GM18868 (cell line): ENCODE measurements around the gene TLR6.

Experiments used
- ATAC-seq: cut with Tn5 transposase; IDR thresholded peaks from one replicate; pipeline ENCODE4 v1.9.1; 2021; ENCODE audit warnings: mild to moderate bottlenecking, moderate library complexity; ENCODE audit not compliant: unreplicated experiment

The TLR6 gene

GRCh38 chr4:38869511-38869910 lies 12.9 kb upstream of the TLR6 start:
- no peak for ATAC-seq

- ATAC-seq: no peak
Observed at GRCh38 chr4:38868059-38868960, 11.7 kb upstream of the TLR6 start.

DNA sequence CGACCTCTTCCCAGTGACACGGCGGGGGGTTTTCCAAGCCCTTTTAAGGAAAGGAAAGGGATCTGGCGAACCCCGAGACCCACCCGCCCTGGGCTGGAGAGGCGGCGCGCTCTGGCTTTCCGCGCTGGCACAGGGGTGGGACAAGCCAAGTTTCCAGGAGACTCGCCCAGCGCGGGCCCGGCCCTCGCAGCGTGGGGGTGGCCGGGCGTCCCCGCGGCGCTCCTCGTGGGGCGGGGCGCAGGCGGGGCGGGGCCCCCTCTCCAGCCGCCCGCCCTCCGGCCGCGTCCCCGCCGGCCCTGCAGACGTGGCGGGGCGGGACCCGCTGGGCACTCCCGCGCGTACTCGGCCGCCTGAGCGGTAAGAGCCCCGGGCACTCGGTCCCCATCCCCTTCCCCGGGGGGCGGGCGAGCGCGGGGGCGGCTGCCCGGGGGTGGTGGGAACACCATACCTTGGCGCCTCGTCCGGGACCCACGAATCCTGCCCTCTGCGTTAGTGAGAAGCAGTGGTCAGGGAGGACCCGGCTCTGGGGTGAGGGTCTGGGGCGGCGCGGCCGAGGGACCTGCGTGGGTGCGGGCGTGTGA lies 11.0 kb upstream of the TLR6 start, which contains the start of gene FAM114A1:
TSS of gene FAM114A1 (plus strand) at position 329 of the 581 bp plus-strand sequence. CDS start 10,273 bp downstream, outside the sequence.
- ATAC-seq: peak; percentile 91

- ATAC-seq: peak; percentile 25
Observed at GRCh38 chr4:38866973-38867477, 10.4 kb upstream of the TLR6 start.

DNA sequence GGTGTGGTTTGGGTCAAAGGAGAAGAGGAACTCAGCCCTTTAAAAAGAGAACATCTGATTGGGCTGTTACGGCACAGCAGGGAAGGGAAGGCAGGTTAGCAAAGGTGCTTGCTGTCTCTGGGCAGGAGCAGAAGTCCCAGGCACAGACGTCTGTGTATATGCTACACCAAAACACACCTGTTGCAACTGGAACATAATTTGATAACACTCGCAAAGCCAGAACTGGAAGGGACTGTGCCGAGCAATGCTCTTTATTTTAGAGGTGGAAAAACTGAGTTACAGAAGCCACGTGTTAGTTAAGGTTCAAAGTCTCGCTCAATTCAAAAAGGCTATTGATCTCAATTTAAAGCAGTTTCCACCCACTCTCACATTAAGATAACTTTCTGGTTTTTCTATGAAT lies 8.8 kb upstream of the TLR6 start:
- no peak for ATAC-seq

DNA sequence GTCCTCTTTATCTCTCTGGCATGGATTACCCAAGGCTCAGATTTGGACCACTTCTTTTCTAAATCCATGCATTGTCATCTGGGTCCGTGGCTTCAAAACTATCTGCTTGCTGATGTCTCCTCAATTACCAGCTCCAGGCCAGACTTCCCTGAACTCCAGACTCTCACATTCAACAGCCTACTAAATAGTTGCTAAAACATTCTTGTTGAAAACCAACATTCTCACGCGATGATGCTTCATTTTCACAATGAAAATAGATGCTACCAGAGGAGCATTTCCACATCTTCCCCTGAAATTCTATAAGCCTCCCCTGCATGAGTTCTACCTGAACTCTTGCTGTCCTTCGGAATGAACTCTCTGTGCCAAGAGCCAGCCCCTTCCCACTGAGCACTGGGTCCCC lies 5.2 kb upstream of the TLR6 start:
- no peak for ATAC-seq

- ATAC-seq: peak; percentile 45
Observed at GRCh38 chr4:38860788-38861424, 4.3 kb upstream of the TLR6 start.

- ATAC-seq: no peak
Observed at GRCh38 chr4:38859501-38859900, 2.9 kb upstream of the TLR6 start.

GRCh38 chr4:38858097-38858420 lies 1.4 kb upstream of the TLR6 start:
- no peak for ATAC-seq

DNA sequence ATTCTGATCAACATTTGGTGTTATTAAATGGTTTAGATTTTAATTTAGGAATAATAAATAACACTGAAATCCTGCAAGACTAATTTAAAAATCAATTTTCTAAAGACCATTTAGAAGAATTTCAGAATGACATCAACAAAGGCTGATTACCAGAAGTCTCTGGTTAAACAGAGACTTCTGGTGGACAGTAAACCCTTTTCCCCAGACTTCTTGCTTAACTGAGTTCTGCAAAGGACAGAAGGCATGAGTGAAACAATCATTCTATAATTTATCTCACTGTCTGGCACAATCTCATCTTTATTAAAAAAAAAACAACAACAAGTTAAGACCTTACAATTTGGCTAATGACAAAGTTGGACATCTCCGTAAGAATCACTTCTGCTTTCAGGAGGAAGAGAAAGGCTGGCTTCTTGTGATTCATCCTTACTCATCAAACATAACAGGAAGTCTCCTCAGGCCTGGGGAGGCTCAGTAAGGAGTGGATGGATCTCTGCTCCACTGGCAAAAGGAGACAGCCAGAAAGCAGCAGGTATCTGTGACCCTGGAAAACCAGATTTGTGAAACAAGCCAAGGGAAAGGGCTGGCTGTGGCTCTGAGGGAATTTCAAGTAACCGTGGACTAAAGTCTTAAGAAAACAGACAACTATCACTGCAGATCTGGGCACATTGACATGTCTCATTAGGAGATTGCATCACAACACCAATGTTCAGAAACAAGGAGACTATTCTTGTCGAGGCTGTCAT lies 908 bp upstream of the TLR6 start:
- peak; percentile 75 for ATAC-seq

DNA sequence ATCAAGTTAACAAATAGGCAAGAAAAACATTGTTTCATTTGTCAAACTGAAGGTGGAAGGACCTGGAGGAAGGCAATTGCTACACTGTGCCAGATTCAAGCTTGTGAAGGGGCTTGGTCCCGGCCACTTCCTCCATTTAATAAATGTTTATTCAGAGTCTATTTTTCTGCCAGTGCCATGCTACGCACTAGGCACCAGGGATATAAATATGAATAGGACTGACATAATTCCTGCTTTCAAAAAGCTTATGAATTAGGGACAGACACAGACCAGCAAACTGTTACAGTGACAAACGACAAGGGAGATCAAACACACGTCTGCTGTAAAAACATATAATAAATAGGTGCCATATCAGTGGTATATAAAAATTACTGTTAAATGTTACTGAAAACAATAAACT lies 571 bp downstream of the TLR6 start:
- ATAC-seq: no peak

GRCh38 chr4:38855466-38855865 lies 1.2 kb downstream of the TLR6 start:
- ATAC-seq: no peak

DNA sequence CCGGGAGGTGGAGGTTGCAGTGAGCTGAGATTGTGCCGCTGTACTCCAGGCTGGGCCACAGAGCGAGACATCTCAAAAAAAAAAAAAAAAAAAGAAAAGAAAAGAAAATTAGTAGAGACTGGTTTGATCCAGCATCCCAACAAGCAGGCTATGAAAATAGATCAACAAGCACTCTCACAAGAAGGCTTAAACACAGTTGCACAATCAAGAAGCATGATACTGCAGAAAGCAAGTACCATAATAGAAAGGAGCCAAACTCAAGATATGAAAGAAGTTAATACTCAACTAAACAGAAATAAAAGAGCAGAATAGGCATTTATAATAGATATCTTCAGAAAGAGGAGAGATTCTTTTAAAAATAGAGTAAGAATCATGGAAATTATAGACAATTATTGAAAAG lies 10.6 kb downstream of the TLR6 start:
- ATAC-seq: no peak

DNA sequence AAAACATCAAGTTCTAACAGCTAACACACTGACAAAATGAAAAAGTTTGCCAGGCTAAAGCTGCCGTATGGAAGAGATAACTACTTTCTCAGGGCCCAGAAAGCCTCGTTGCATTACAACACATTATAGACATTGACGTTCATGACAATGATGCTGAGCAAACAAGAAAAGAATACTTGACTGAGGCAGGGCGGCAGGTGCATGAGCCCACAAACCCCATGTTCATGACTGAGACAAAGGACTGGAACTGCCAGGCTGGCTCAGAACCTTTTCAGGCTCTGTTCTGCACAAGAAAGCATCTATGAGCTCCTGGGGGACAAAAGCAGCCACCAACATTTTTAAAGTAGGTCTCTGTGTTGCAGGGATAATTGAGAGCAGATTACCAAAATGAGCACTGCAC lies 13.6 kb downstream of the TLR6 start:
- ATAC-seq: no peak

DNA sequence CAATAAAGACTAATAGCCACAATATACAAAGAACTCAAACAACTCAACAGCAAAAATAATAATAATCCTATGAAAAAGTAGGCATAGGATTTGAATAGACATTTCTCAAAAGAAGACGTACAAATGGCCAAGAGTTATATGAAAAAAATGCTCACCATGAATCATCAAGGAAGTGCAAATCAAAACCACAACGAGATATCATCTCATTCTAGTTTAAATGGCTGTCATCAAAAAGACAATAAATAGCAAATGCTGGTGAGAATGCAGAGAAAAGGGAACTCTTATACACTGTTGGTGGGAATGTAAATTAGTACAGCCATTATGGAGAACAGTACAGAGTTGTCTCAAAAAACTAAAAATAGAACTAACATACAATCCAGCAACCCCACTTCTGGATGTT lies 18.8 kb downstream of the TLR6 start:
- ATAC-seq: no peak

- no peak for ATAC-seq
Observed at GRCh38 chr4:38837334-38837733, 19.3 kb downstream of the TLR6 start.

DNA sequence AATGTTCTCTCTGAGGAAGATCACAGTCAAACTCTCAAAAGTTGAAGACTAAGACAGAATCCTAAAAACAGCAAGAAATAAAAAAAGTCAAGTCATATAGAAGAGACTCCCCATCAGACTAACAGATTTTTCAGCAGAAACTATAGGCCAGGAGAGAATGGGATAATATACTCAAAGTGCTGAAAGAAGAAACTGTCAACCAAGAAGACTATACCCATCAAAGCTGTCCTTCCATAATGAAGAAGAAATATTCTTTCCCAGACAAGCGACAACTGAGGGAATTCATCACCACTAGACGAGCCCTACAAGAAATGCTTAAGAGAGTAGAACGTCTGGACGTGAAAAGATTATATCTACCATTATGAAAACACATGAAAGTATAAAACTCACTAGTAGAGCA lies 22.0 kb downstream of the TLR6 start:
- ATAC-seq: no peak

- no peak for ATAC-seq
Observed at GRCh38 chr4:38832624-38833528, 23.7 kb downstream of the TLR6 start.

- ATAC-seq: no peak
Observed at GRCh38 chr4:38832206-38832605, 24.4 kb downstream of the TLR6 start.

DNA sequence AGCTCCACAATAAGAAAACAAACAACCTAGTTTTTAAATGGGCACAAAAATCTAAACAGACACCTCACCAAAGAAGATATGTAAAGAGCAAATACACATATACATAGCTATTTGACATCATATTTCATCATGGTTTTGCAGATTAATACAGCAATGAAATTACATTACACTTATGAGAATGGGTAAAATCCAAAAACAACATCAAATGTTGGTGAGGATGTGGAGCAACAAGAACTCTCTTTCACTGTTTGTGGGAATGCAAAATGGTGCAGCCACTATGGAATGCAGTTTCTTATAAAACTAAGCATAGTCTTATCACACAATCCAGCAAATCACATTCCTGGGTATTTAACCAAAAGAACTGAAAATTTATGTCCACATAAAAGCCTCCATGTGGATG lies 25.0 kb downstream of the TLR6 start:
- ATAC-seq: no peak
